ENCODE results near the gene TTC9B. TPM values are rescaled to one million over a fixed set of nuclear protein-coding genes. Genes with fewer than 3 reads are reported as not detected.

TTC9B gene
- total and polyA plus RNA-seq, 8 donors: 0.35 to 0.37 TPM; not detected in 6

DNA sequence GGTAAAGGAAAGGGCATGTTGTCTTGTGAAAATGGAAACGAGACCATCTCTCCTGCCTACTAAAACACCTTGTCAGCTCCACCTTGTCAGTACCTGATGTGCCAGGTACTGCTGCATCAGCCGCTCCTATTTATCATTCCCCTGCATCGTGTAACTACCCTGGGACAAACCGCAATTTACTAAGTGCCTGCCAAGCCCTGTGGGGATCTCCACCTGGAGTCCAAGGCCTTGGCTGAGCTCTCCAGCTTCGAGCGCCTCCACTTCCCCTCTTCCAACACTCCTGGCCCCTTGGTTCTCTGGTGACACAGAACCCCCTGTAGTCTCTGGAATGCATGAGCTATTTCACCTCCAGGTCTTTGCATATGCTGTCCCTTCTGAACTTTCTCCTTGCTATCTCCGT, 34.2 kb upstream of the TTC9B start:
- H3K27ac ChIP-seq: no peak overlapping the region
- no peaks in the 10 kb centered on the region for H3K27me3 ChIP-seq
- 56 to 80% (median 72%) methylated on average over 7 of the region's 7 CpGs for WGBS, 5 donors
- TF ChIP-seq POLR2A (IDR thresholded peaks at IDR 0.05) (no peak), EP300 (IDR thresholded peaks at IDR 0.05) (no peak), POLR2AphosphoS5 (IDR thresholded peaks at IDR 0.05) (no peak)
- TF ChIP-seq, protein P1, sequence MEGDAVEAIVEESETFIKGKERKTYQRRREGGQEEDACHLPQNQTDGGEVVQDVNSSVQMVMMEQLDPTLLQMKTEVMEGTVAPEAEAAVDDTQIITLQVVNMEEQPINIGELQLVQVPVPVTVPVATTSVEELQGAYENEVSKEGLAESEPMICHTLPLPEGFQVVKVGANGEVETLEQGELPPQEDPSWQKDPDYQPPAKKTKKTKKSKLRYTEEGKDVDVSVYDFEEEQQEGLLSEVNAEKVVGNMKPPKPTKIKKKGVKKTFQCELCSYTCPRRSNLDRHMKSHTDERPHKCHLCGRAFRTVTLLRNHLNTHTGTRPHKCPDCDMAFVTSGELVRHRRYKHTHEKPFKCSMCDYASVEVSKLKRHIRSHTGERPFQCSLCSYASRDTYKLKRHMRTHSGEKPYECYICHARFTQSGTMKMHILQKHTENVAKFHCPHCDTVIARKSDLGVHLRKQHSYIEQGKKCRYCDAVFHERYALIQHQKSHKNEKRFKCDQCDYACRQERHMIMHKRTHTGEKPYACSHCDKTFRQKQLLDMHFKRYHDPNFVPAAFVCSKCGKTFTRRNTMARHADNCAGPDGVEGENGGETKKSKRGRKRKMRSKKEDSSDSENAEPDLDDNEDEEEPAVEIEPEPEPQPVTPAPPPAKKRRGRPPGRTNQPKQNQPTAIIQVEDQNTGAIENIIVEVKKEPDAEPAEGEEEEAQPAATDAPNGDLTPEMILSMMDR (IDR thresholded peaks at IDR 0.05): no peak
- H3K36me3 ChIP-seq: peaks cover 37 to 85% (median 83%) of the 10 kb centered on the region in 4 donors
- intact Hi-C loops (cut with DNase I; ENCODE audit: low total_unique reads): no loop called here
- DNase-seq: no peak
- H3K9me3 ChIP-seq: no peaks in the 10 kb centered on the region
- peaks cover 0 to 28% (median 16%) of the 10 kb centered on the region in 4 donors for H3K4me1 ChIP-seq
- H3K4me3 ChIP-seq: no peak overlapping the region

DNA sequence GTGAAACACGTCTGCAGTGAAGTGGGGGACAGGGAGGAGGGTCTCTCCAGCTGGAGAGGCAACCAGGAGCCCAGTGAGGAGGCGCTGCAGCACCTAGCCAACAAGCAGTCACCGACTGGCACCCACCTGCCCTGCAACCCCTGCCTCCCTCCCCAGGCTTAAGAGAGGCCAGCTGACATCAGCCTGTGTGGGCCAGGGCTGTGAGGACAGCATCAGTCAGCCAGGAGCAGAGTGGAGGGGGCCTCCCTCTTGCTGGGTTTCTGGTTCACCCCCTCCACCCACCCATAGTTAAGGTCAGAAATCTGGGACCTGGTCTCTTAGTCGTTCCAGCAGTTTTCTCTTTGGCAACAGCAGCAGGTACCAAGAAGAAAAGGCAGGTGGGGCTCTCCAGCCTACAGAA, 33.8 kb upstream of the TTC9B start:
- Histone ChIP-seq H3K9me3 (no peaks in the 10 kb centered on the region), H3K27ac (no peak overlapping the region), H3K27me3 (no peaks in the 10 kb centered on the region), H3K36me3 (peaks cover 37 to 87% (median 82%) of the 10 kb centered on the region in 4 donors), H3K4me3 (no peak overlapping the region), H3K4me1 (peaks cover 0 to 24% (median 12%) of the 10 kb centered on the region in 4 donors)
- WGBS, 5 donors: 70 to 79% (median 76%) methylated on average over 4 of the region's 4 CpGs
- no peak for TF ChIP-seq EP300 (IDR thresholded peaks at IDR 0.05)
- no peak for TF ChIP-seq POLR2AphosphoS5 (IDR thresholded peaks at IDR 0.05)
- TF ChIP-seq, protein P1 (IDR thresholded peaks at IDR 0.05): no peak
- TF ChIP-seq POLR2A (IDR thresholded peaks at IDR 0.05): no peak
- intact Hi-C loops (cut with DNase I; ENCODE audit: low total_unique reads): no loop called here
- DNase-seq: no peak

DNA sequence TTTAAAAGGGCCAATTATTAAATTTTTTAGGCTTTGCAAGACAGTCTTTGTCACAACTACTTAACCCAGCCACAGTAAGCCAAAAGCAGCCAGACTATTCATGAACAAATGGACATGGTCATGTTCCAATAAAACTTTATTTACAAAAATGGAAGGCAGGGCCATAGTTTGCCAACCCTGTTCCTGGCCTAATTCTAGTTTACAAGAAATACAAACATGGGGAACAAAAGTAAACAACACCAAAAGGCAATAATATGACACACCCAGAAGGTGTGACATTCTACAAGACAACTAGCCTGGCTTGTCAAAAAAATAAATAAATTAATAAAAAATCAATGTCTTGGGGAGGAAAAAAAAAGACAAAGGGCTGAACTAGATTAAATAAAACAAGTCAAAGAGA, 33.1 kb upstream of the TTC9B start:
- Histone ChIP-seq H3K27ac (no peak overlapping the region), H3K36me3 (peaks cover 30 to 82% (median 77%) of the 10 kb centered on the region in 4 donors), H3K9me3 (no peaks in the 10 kb centered on the region), H3K4me3 (no peak overlapping the region), H3K27me3 (no peaks in the 10 kb centered on the region), H3K4me1 (peaks cover 0 to 31% (median 9%) of the 10 kb centered on the region in 4 donors)
- no peak for TF ChIP-seq POLR2AphosphoS5 (IDR thresholded peaks at IDR 0.05)
- TF ChIP-seq POLR2A (IDR thresholded peaks at IDR 0.05): no peak
- no peak for TF ChIP-seq EP300 (IDR thresholded peaks at IDR 0.05)
- TF ChIP-seq, protein P1 (IDR thresholded peaks at IDR 0.05): no peak
- intact Hi-C loops (cut with DNase I; ENCODE audit: low total_unique reads): no loop called here
- no peak for DNase-seq

DNA sequence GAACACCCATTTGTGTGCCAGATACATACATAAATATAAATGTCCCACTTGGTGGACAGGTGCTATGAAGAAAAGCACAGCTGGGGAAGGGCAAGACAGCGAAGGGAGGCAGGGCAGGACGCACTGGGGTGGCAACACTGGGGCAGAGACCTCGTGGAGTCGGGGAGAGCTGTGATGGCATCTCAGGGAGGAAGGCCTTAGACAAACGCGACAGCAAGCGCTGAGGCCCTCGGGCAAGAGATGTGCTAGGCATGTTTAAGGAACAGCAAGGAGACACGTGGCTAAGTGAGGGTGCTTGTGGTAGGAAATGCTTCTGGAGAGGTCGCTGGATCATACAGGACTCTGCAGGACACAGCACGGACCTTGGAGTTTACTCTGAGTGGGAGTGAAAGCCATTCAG, 31.6 kb upstream of the TTC9B start:
- TF ChIP-seq EP300 (IDR thresholded peaks at IDR 0.05) (no peak), POLR2A (IDR thresholded peaks at IDR 0.05) (no peak), POLR2AphosphoS5 (IDR thresholded peaks at IDR 0.05) (no peak)
- TF ChIP-seq, protein P1 (IDR thresholded peaks at IDR 0.05): no peak
- Histone ChIP-seq H3K27me3 (no peaks in the 10 kb centered on the region), H3K9me3 (no peaks in the 10 kb centered on the region), H3K4me3 (no peak overlapping the region), H3K36me3 (peaks cover 15 to 67% (median 63%) of the 10 kb centered on the region in 4 donors), H3K27ac (no peak overlapping the region), H3K4me1 (peaks cover 0 to 45% (median 15%) of the 10 kb centered on the region in 4 donors)
- WGBS, 5 donors: 81 to 90% (median 87%) methylated on average over 11 of the region's 11 CpGs
- intact Hi-C loops (cut with DNase I; ENCODE audit: low total_unique reads): no loop called here
- no peak for DNase-seq

All from stomach (tissue), 9 donors.